H1 (cell line): ENCODE data around the gene CROCC2. TPM values are rescaled to one million over a fixed set of nuclear protein-coding genes. Genes with fewer than 3 reads are reported as not detected.

Experiments used
- CTCF ChIA-PET: fragments of 300-600 bp; sonication (Branson Sonifier 250); formaldehyde crosslinking; loops from one replicate; lab custom pipeline; 2021; ENCODE audit not compliant: partially characterized antibody; lab: Charles Lee
- POLR2A ChIA-PET: fragments of 300-600 bp; sonication (Branson Sonifier 250); formaldehyde crosslinking; loops from one replicate; lab custom pipeline; 2021; ENCODE audit warnings: inconsistent platforms; ENCODE audit not compliant: partially characterized antibody; lab: Charles Lee
- DNase-seq, 2 experiments: peaks; one replicate each; pipeline versions ENCODE4 v3.0.0 to v3.0.0-alpha.2; 2010 to 2022; ENCODE audit warnings: low spot score in 2 of 2, low read depth in 1 of 2, mixed read lengths in 1 of 2
- FAIRE-seq: peaks from 2 replicates; lab custom pipeline; 2011; peaks lifted over from hg19 to GRCh38; lab: Jason Lieb, UNC
- H2AFZ ChIP-seq: 2 replicates; pipeline ENCODE4 v1.8.1; 2012; ENCODE audit warnings: low read length, inconsistent platforms
- H2AK5ac ChIP-seq: 2 replicates; pipeline ENCODE4 v1.6.1; 2013; ENCODE audit warnings: low read depth, low read length
- H2BK120ac ChIP-seq: replicated peaks from 2 replicates; pipeline ENCODE3; 2013; ENCODE audit warnings: low read depth, low read length, inconsistent platforms
- H2BK12ac ChIP-seq: 2 replicates; pipeline ENCODE4 v1.6.1; 2013; ENCODE audit warnings: low read depth, low read length
- H2BK15ac ChIP-seq: 2 replicates; pipeline ENCODE4 v1.6.1; 2013; ENCODE audit warnings: low read length
- H2BK20ac ChIP-seq: 2 replicates; pipeline ENCODE4 v1.6.1; 2013; ENCODE audit warnings: low read length
- H2BK5ac ChIP-seq: 2 replicates; pipeline ENCODE4 v1.6.1; 2013; ENCODE audit warnings: low read depth, low read length
- H3K14ac ChIP-seq: 2 replicates; pipeline ENCODE4 v1.6.1; 2013; ENCODE audit warnings: inconsistent platforms; ENCODE audit not compliant: insufficient read length
- H3K18ac ChIP-seq: 2 replicates; pipeline ENCODE4 v1.6.1; 2013; ENCODE audit warnings: low read length; ENCODE audit errors: extremely low read depth
- H3K23ac ChIP-seq: 2 replicates; pipeline ENCODE4 v1.6.1; 2013; ENCODE audit warnings: inconsistent platforms; ENCODE audit not compliant: insufficient read length
- H3K23me2 ChIP-seq: 2 replicates; pipeline ENCODE4 v1.6.1; 2013; ENCODE audit warnings: low read depth, low read length
- H3K27ac ChIP-seq: 2 replicates; pipeline ENCODE4 v1.6.1; 2011; ENCODE audit warnings: low read depth, low read length, inconsistent platforms
- H3K27me3 ChIP-seq, 4 experiments: replicated peaks in 1 of 4; 1 replicate in 1 of 4; 2 replicates in 3 of 4; pipeline versions ENCODE4 v1.6.1 to v1.8.1; 2011 to 2013; ENCODE audit warnings: low read length in 3 of 4, mild to moderate bottlenecking in 3 of 4, inconsistent platforms in 2 of 4, mixed read lengths in 2 of 4, moderate library complexity in 1 of 4; ENCODE audit not compliant: control insufficient read depth in 3 of 4, insufficient read depth in 3 of 4; ENCODE audit errors: extremely low read depth in 1 of 4
- H3K36me3 ChIP-seq, 4 experiments: 2 replicates each; pipeline versions ENCODE4 v1.6.1 to v1.8.1; 2011 to 2013; ENCODE audit warnings: mild to moderate bottlenecking in 4 of 4, low read length in 3 of 4, moderate library complexity in 2 of 4, control low read depth in 1 of 4, inconsistent platforms in 1 of 4; ENCODE audit not compliant: insufficient read depth in 4 of 4, control insufficient read depth in 2 of 4
- H3K4ac ChIP-seq: replicated peaks from 2 replicates; pipeline ENCODE3; 2013; ENCODE audit warnings: low read length, low read depth, mixed read lengths, inconsistent platforms; ENCODE audit not compliant: insufficient read length
- H3K4me1 ChIP-seq, 4 experiments: replicated peaks in 1 of 4; 1 replicate in 1 of 4; 2 replicates in 3 of 4; pipeline versions ENCODE4 v1.6.1 to v1.8.1; 2011 to 2013; ENCODE audit warnings: low read length in 3 of 4, inconsistent platforms in 2 of 4, mixed read lengths in 1 of 4; ENCODE audit not compliant: insufficient read depth in 4 of 4, control insufficient read depth in 3 of 4
- H3K4me2 ChIP-seq, 2 experiments: 2 replicates each; pipeline versions ENCODE4 v1.6.1 to v1.8.1; 2011 to 2013; ENCODE audit warnings: low read depth in 2 of 2, low read length in 2 of 2, control low read depth in 1 of 2, inconsistent platforms in 1 of 2, mild to moderate bottlenecking in 1 of 2; ENCODE audit not compliant: insufficient read depth in 1 of 2
- H3K4me3 ChIP-seq, 4 experiments: fragments of 200-600, 300-600 bp in 1 of 4; sonication (generic), shearing (Covaris generic), sonication (Bioruptor Twin) in 1 of 4; 2 replicates each; pipeline versions ENCODE4 v1.5.1 to v1.8.1; 2011 to 2016; ENCODE audit warnings: low read length in 4 of 4, low read depth in 3 of 4, control low read depth in 2 of 4, inconsistent platforms in 2 of 4, mild to moderate bottlenecking in 2 of 4, mixed read lengths in 1 of 4, moderate library complexity in 1 of 4; ENCODE audit not compliant: insufficient read depth in 2 of 4; ENCODE audit errors: extremely low read depth in 1 of 4
- H3K56ac ChIP-seq: replicated peaks from 2 replicates; pipeline ENCODE3; 2013; ENCODE audit warnings: low read depth, mild to moderate bottlenecking, mixed read lengths, low read length, inconsistent platforms; ENCODE audit not compliant: insufficient read length
- H3K79me1 ChIP-seq: 2 replicates; pipeline ENCODE4 v1.6.1; 2013; ENCODE audit warnings: low read depth, low read length, control low read depth
- H3K79me2 ChIP-seq, 2 experiments: 2 replicates each; pipeline versions ENCODE4 v1.6.1 to v1.8.1; 2012 to 2013; ENCODE audit warnings: low read length in 2 of 2, mild to moderate bottlenecking in 2 of 2, inconsistent platforms in 1 of 2; ENCODE audit not compliant: insufficient read depth in 2 of 2, control insufficient read depth in 1 of 2
- H3K9ac ChIP-seq, 4 experiments: replicated peaks in 1 of 4; 1 replicate in 1 of 4; 2 replicates in 3 of 4; pipeline versions ENCODE4 v1.6.1 to v1.8.1; 2011 to 2013; ENCODE audit warnings: low read depth in 3 of 4, low read length in 3 of 4, control low read depth in 2 of 4, mild to moderate bottlenecking in 2 of 4, moderate library complexity in 2 of 4, inconsistent platforms in 1 of 4; ENCODE audit errors: extremely low read depth in 1 of 4
- H3K9me3 ChIP-seq, 2 experiments: 2 replicates each; pipeline versions ENCODE4 v1.6.1 to v1.8.1; 2012 to 2013; ENCODE audit warnings: mild to moderate bottlenecking in 2 of 2, moderate library complexity in 2 of 2, control low read depth in 1 of 2, inconsistent platforms in 1 of 2, low read depth in 1 of 2, low read length in 1 of 2, mixed read lengths in 1 of 2; ENCODE audit not compliant: insufficient read depth in 2 of 2
- H4K20me1 ChIP-seq, 2 experiments: replicated peaks in 1 of 2; 2 replicates each; pipeline versions ENCODE3 to v1.8.1; 2011 to 2013; ENCODE audit warnings: inconsistent platforms in 2 of 2, low read length in 2 of 2, mild to moderate bottlenecking in 1 of 2; ENCODE audit not compliant: insufficient read depth in 2 of 2, control insufficient read depth in 1 of 2
- H4K5ac ChIP-seq: 2 replicates; pipeline ENCODE4 v1.6.1; 2013; ENCODE audit warnings: low read length, low read depth, mixed read lengths, inconsistent platforms; ENCODE audit not compliant: insufficient read length
- H4K8ac ChIP-seq: 2 replicates; pipeline ENCODE4 v1.8.0; 2013; ENCODE audit warnings: mild to moderate bottlenecking, moderate library complexity, low read length, inconsistent platforms; ENCODE audit not compliant: insufficient read depth; ENCODE audit errors: extremely low read depth
- H4K91ac ChIP-seq: replicated peaks from 2 replicates; pipeline ENCODE3; 2013; ENCODE audit warnings: low read length, mixed read lengths, inconsistent platforms; ENCODE audit not compliant: insufficient read length
- ATF2 ChIP-seq: IDR thresholded peaks from 2 replicates; pipeline ENCODE4 v1.6.1; 2012; ENCODE audit warnings: low read length, inconsistent platforms
- FOSL1 ChIP-seq: IDR thresholded peaks from 2 replicates; pipeline ENCODE4 v1.6.1; 2011; ENCODE audit warnings: mild to moderate bottlenecking, low read depth, low read length, moderate library complexity; ENCODE audit not compliant: insufficient read depth
- HDAC2 ChIP-seq, 2 experiments: fragments of 300-600 bp in 1 of 2; sonication (generic) in 1 of 2; IDR thresholded peaks; 2 replicates each; pipeline ENCODE4 v1.6.1; 2011 to 2012; ENCODE audit warnings: low read depth in 2 of 2, low read length in 2 of 2, mild to moderate bottlenecking in 2 of 2, moderate library complexity in 2 of 2, borderline replicate concordance in 1 of 2, inconsistent platforms in 1 of 2
- JUN ChIP-seq: IDR thresholded peaks from 2 replicates; pipeline ENCODE4 v1.6.1; 2011; ENCODE audit warnings: low read depth, mild to moderate bottlenecking, improper control_type of control experiment, low read length
- RXRA ChIP-seq: IDR thresholded peaks from 2 replicates; pipeline ENCODE4 v1.6.1; 2011; ENCODE audit warnings: low read depth, mild to moderate bottlenecking, low read length, moderate library complexity; ENCODE audit not compliant: insufficient read depth
- TBP ChIP-seq: IDR thresholded peaks from 2 replicates; pipeline ENCODE4 v1.6.1; 2011; ENCODE audit warnings: low read depth, low read length, improper control_type of control experiment
- WGBS, 2 experiments: shearing (Covaris generic) in 1 of 2; methylation state at CpG; one replicate each; pipeline versions ENCODE4 v1.1.6 to v1.1.7; 2013 to 2015; ENCODE audit warnings: low lambda C conversion rate in 2 of 2, mixed read lengths in 2 of 2, inconsistent platforms in 1 of 2, low coverage in 1 of 2, missing lambda C conversion rate in 1 of 2; ENCODE audit not compliant: insufficient replicate concordance in 2 of 2, insufficient coverage in 1 of 2, insufficient read length in 1 of 2; ENCODE audit errors: extremely low coverage in 1 of 2, missing lambda C conversion rate in 1 of 2; 5-methylcytosine and 5-hydroxymethylcytosine counted together
- polyA plus RNA-seq, 7 experiments: library from polyadenylated mRNA; depleted of rRNA in 3 of 7; stranded (reverse) in 5 of 7; unstranded in 2 of 7; fragments of >200 nt in 5 of 7; fragments of 200-250 nt in 2 of 7; gene quantifications; 1 replicate in 5 of 7; 2 replicates in 1 of 7; 4 replicates in 1 of 7; pipeline versions ENCODE4 v1.2.1 to v1.2.3, GENCODE V29; 2011 to 2013; ENCODE audit warnings: missing spikeins in 2 of 7, mixed read lengths in 2 of 7
- total RNA-seq: library from RNA; stranded (reverse); fragmentation: NEBNext Ultra II Directional; extraction: Animal tissue kit (Norgen Biotek cat#: 25700); gene quantifications from 2 replicates; pipeline ENCODE4 v1.2.1, GENCODE V29; 2021

CROCC2 gene
- total and polyA plus RNA-seq, 2 of the 8 experiments (the other 6 are each of a cell fraction or from before 2014, with no cell fraction given) = not detected

GRCh38 chr2:240921311-240921994, 15.3 kb downstream of the CROCC2 start:
- DNase-seq = peak in 1 of 2 experiments; percentile 42
- WGBS, 2 experiments = 99% methylated on average over 11 of the region's 13 CpGs; no CpG with 5 or more reads in 1 of the 2 experiments
- H3K27me3 ChIP-seq = no peaks in the 10 kb centered on the region
- no peaks in the 10 kb centered on the region for H3K9me3 ChIP-seq
- H2BK12ac ChIP-seq = no peak overlapping the region
- H2BK5ac ChIP-seq = no peak overlapping the region
- no peak overlapping the region for H2BK120ac ChIP-seq
- no peak for FAIRE-seq
- H4K8ac ChIP-seq = no peak overlapping the region
- no peak overlapping the region for H2AK5ac ChIP-seq
- no peak overlapping the region for H3K4ac ChIP-seq
- POLR2A ChIA-PET = interaction anchor here (0.6 kb wide), 1 partner anchor 41 kb away, joined by 4 read pairs; no protein-coding TSS in a partner anchor
- TF ChIP-seq RXRA = no peak
- no peak for TF ChIP-seq TBP
- TF ChIP-seq HDAC2 (IDR thresholded peaks at IDR 0.05; ENCODE audit: borderline replicate concordance in 1 of 2, low read depth in 2 of 2, low read length in 2 of 2) = no peak
- TF ChIP-seq FOSL1 = no peak
- TF ChIP-seq ATF2 = no peak
- no peak for TF ChIP-seq JUN
- TF ChIP-seq, all 59 proteins: peak for 0
- no peak overlapping the region for H2BK20ac ChIP-seq
- H3K79me2 ChIP-seq = no peaks in the 10 kb centered on the region
- H3K4me3 ChIP-seq = no peak overlapping the region
- H3K36me3 ChIP-seq = no peaks in the 10 kb centered on the region
- no peak overlapping the region for H3K14ac ChIP-seq
- H3K9ac ChIP-seq = no peak overlapping the region
- no peaks in the 10 kb centered on the region for H4K20me1 ChIP-seq
- no peak overlapping the region for H3K18ac ChIP-seq
- no peak overlapping the region for H3K23ac ChIP-seq
- H4K91ac ChIP-seq = no peak overlapping the region
- no peaks in the 10 kb centered on the region for H3K23me2 ChIP-seq
- no peak overlapping the region for H2AFZ ChIP-seq
- no peak overlapping the region for H3K4me2 ChIP-seq
- no peak overlapping the region for H2BK15ac ChIP-seq
- H3K56ac ChIP-seq = no peak overlapping the region
- CTCF ChIA-PET = interaction anchor here (1.1 kb wide), 1 partner anchor 170 kb away, joined by 3 read pairs; no protein-coding TSS in a partner anchor
- no peak overlapping the region for H3K27ac ChIP-seq
- no peaks in the 10 kb centered on the region for H3K79me1 ChIP-seq
- H4K5ac ChIP-seq = no peak overlapping the region
- H3K4me1 ChIP-seq = peaks cover 0 to 4% (median 0%) of the 10 kb centered on the region in 4 experiments; a peak in 3 of 7 replicates
